Right lung (tissue), 5 donors: Measurements from ENCODE around the gene HYOU1. TPM values are rescaled to one million over a fixed set of nuclear protein-coding genes. Genes with fewer than 3 reads are reported as not detected.
"Not testable (repeated sequence)": the region's sequence is repeated elsewhere in the genome, so short reads cannot be mapped to it uniquely, and the experiment has no call there.

Experiments used
- DNase-seq, 2 donors: peaks; one replicate each; pipeline ENCODE4 v3.0.0-alpha.2; 2013
- polyA plus RNA-seq, 5 donors: library from polyadenylated mRNA; unstranded; fragments of 120-200 nt; gene quantifications; one replicate each; pipeline versions ENCODE4 v1.2.1 to v1.2.3, GENCODE V29; 2013; ENCODE audit warnings: inconsistent platforms in 1 of 5, low replicate concordance in 1 of 5; ENCODE audit not compliant: insufficient read length in 5 of 5, insufficient read depth in 1 of 5

Gene HYOU1
- polyA plus RNA-seq, 5 donors = 62.2 to 92.3 (median 70.6) TPM

DNA sequence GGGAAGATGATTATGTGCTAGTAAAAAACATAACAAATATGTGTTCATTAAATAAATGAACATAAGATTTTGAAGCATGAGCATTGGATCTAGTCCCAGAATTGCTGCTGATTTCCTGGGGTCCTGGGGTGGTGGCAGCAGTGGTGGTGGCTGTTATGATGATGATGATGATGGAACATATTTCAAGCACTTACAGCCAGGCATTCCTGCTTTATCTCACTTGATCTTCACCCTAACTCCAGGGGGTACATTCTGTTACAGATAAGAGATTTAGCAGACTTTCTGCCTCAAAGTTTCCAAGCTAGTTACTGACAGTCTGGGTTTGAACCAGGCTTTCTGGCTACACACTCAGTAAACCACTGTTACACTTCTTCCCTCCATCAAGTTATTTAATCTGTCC lies 33.3 kb downstream of the HYOU1 start:
- DNase-seq = no peak

- DNase-seq = no peak
Measured at GRCh38 chr11:119021631-119022030, 35.4 kb downstream of the HYOU1 start.

DNA sequence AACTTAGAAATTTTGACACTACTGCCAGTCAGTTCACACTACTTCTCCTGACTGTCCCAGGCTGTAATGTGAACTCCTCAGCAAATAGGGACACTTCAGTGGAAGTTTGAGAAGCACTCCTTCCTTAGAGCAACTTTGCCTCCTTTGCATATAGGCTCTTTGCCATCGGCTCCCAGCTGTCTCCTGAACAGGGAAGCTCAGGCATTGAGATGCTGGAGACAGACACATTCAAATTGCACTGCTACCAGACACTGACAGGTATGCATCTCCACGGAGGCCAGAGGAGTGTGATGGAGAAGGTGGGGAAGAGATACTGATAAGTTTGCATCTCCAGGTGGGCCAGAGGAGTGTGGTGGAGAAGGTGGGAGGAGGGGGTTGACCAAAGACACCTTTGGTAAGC lies 37.0 kb downstream of the HYOU1 start:
- DNase-seq = no peak

GRCh38 chr11:119018074-119018938 lies 38.7 kb downstream of the HYOU1 start, which contains the start of the genes RPS25 and TRAPPC4:
TSS of gene RPS25 (minus strand) at chr11:119018343. CDS start at chr11:119018284, 59 bp downstream.
TSS of gene TRAPPC4 (plus strand) at chr11:119018766. CDS start at chr11:119018796, 30 bp downstream.
- peak; percentile 96 to 97 for DNase-seq

GRCh38 chr11:119017377-119017776 lies 39.6 kb downstream of the HYOU1 start:
- DNase-seq = not testable (repeated sequence)

- no peak for DNase-seq
Measured at GRCh38 chr11:119016216-119017009, 40.6 kb downstream of the HYOU1 start.

- DNase-seq = no peak
Measured at GRCh38 chr11:119015054-119015611, 41.9 kb downstream of the HYOU1 start.

GRCh38 chr11:119014209-119014924 lies 42.6 kb downstream of the HYOU1 start:
- no peak for DNase-seq

GRCh38 chr11:119012629-119013170 lies 44.3 kb downstream of the HYOU1 start:
- DNase-seq = no peak

- no peak for DNase-seq
Measured at GRCh38 chr11:119011476-119012053, 45.4 kb downstream of the HYOU1 start.

GRCh38 chr11:119006656-119007055 lies 50.3 kb downstream of the HYOU1 start:
- no peak for DNase-seq

DNA sequence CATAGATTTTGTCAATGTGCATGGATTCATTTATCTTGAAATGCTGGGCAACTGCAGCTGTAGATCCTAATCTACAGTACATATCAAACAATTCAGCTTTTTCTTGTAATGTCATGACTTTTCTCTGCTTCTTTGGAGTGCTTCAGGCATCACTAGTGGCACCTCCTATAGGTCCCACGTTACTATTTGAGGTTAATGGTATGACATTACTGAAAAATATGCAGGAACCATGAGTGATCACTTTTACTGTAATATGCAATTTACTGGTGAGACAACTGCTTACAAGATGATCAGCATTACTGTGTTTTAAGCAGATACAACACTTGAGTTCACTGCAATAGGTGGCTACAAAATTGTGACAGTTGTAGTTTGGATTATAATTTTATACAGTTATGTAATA lies 56.1 kb downstream of the HYOU1 start:
- no peak for DNase-seq

GRCh38 chr11:118998822-118999221 lies 58.2 kb downstream of the HYOU1 start:
- no peak for DNase-seq

DNA sequence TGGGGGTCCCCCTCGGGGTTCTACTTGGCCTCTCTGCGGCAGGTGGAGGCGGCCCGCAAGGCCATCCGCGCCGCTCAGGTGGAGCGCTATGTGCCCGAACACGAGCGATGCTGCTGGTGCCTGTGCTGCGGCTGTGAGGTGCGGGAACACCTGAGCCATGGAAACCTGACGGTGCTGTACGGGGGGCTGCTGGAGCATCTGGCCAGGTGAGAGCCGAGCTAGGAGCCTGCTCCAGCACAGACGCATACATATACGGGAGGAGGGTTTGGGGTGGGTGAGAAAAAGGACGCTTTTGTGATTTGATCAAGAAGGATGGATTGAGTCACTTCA lies 58.7 kb downstream of the HYOU1 start:
- DNase-seq = no peak

DNA sequence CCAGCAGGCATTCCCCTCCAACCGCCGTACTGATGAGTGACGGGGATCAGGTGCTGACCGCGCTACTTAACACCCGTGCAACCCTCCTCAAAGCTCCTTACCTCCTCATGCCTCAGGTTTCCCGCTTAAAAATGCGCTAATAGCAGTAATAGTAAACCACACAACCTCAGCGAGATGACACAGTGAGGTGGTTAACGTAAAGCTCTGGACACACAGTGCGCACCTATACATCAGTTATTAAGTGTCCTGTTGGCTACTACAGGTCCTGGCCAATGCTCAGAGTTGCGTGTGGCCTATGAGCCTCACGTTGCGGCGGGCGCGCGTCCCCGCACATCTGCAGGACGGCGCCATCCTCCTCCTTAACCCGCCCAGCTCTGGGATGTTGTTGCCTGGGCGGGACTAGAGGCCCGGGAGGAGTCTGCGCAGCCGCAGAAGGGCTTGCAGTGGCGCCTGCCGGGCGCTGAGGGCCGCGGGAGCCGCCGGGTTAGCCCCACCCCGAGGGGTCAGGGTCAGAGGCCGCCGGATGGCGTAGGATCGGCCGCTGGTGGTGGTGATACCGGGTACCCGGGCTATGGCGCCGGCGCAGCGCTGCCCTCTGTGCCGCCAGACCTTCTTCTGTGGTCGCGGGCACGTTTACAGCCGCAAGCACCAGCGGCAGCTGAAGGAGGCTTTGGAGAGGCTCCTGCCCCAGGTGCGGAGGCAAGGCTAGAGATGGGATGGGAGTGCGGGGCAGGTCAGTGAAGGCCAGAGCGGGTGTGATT lies 59.2 kb downstream of the HYOU1 start, which contains the start of gene CENATAC:
Gene CENATAC, plus strand, starts transcription at position 512 of the 761 bp plus-strand sequence. Its CDS starts 60 bp downstream, at position 572.
- peak; percentile 88 to 89 for DNase-seq

DNA sequence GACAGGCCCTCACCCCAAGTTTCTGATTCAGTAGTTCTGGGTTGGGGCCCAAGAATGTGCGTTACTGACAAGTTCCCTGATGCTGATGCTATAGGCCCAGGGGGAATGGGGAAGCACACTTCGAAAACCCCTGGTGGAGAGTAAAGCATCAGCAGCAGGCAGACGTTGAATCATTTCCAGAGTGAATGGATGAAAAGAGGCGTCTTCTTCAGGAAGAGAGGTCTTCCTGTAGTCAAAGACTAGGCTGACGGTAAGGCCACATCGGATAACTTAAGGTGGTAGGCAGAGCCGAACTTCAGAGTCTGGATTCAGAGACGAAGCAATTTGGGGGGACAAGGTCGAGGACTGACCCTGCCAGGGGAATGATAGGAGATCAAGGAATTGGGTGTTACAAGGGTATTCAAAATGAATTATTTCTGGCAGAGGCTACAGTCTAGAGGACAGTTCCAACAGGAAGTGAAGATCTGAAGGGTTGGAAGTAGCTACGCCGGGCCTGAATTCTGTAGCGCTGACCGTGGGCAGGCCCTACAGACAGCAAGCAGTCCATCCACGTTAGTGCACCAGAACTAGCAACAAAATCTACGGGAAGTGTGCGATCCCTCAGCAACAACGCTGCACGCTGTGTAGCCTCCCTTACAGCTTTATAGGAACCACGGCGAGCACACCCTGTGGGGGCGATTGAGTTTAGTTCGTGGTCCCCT lies 59.9 kb downstream of the HYOU1 start:
- peak in 1 of 2 donors; percentile 10 for DNase-seq
